ENCODE measurements around the gene RAP1GAP.

RAP1GAP gene

DNA sequence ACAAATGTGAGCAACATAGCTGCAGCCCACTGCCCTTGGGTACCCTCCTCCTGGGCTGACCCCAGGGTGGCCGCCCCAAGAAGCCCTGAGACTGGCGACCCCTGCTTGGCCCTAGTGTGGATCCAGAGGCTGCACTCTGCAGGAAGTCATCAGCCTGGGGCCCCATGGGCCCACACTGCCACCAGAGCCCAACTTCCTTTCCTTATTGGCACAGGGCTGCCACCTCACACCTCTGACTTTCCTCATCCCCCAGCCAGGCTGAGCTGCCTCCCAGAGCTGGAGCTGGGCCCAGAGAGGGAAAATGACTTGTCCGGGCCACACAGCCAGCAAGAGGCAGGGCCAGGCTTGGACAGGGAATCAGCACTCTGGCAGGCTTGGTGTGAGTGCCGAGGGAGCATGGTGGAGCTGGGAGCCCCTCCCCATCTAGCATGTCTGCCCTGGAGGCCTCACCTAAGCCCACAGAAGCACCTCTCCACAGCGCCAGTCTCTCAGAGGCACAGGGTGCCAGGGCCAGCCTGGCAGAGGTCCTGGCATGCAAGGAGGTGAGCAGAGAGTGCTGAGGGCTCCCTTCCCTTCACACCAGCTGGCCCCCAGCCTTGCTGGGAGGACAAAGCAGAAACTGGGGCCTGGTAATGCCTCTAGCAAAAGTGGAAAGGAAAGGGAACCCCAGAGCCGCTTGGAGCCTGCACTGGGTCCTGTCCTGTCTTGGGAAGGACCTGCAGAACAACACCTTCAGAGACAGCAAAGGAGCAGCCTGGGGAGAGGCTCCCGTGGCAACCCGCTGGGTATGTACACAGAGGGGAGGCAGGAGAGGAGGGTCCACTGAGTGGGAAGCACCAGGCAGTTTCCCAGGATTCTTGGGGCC lies 3.2 kb downstream of the RAP1GAP start:
- Histone ChIP-seq H3K9ac (ENCODE audit: low read length) (no peak overlapping the region), H3K36me3 (ENCODE audit: control insufficient read depth, insufficient read depth, low read length) (no peaks in the 10 kb centered on the region), H3K27me3 (ENCODE audit: control insufficient read depth, insufficient read depth, low read length) (peaks cover 42% of the 10 kb centered on the region), H3K4me3 (ENCODE audit: low read length) (no peak overlapping the region), H3K4me1 (ENCODE audit: control insufficient read depth, insufficient read depth, low read length) (peaks cover 21% of the 10 kb centered on the region), H3K9me3 (ENCODE audit: control insufficient read depth, low read length) (no peaks in the 10 kb centered on the region)

DNA sequence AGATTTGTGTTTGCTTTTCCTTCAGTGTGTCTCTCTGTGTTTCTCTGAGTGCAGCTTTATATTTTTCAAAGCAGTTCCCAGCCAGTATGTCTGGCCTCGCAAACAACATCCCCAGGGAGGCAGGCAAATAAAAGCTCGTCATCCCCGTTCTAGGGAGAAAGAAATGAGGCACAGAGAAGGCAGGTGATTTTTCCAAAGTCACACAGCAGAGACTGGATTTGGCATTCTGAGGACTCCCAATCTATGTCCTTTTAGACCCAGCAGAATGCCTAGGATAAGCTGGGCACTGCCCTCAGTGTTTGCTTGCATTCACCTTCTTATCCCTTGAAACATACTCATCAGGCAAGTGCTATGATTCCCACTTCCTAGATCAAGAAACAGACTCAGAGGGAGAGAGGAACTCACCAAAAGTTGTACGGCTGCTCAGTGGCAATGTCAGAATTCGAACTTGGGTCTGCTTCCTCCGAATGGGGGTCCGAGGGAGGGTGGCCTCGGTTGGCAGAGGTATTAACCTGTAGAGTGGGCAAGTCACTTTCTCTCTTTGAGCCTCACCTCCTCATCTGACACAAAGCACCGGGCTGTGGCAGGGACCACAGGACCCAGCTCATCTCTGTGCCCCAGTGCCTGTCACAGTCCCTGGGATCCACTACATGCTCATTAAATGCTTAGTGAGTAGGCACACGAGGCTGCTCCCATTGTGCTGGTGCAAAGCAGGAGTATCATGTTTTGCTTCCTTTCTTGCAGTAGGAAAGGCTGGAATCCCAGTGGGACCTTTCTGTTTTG lies 4.2 kb downstream of the RAP1GAP start:
- Histone ChIP-seq H3K9me3 (ENCODE audit: control insufficient read depth, low read length) (no peaks in the 10 kb centered on the region), H3K36me3 (ENCODE audit: control insufficient read depth, insufficient read depth, low read length) (no peaks in the 10 kb centered on the region), H3K4me1 (ENCODE audit: control insufficient read depth, insufficient read depth, low read length) (peaks cover 15% of the 10 kb centered on the region), H3K9ac (ENCODE audit: low read length) (no peak overlapping the region), H3K27me3 (ENCODE audit: control insufficient read depth, insufficient read depth, low read length) (peaks cover 39% of the 10 kb centered on the region), H3K4me3 (ENCODE audit: low read length) (no peak overlapping the region)

DNA sequence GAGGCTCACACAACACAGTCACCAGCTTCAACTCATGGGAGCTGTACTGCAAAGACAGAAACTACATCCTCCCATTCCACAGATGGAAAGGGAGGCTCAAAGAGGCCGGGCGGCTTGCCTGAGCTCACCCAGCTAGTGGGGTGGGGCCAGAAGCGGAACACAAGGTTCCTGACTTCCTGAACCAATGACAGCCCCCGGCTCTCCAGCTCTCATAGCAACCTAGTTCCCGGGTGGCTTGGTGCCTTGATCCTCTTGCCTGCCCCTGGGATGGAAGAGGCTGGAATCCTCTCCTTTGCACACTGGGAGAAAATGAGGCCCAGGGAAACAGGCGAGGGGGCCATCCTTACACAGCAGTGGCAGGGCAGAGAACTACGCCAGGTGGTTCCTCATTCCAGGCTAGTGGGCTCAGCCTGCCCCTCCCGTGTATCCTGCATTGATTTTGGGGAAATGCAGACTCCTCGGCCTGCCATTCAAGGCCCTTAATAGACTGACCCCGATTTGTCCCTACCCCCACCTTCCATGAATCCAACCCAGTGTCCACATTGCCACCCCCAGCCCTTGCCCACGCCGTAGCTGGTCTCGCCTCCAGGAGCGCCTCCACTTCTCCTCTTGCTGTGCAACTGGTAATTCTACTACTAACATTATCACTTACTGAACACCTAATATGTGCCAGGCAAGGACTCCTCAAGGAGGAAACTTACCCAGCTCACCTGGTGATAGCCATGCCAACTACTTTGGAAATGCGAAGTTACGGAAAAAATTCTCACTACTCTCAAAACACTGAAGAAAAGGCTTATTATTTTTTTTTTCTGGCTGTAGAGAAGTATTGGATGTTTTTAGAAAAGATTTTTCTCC lies 5.0 kb downstream of the RAP1GAP start:
- H3K9me3 ChIP-seq (ENCODE audit: control insufficient read depth, low read length), result no peaks in the 10 kb centered on the region
- H3K9ac ChIP-seq (ENCODE audit: low read length), result no peak overlapping the region
- H3K4me1 ChIP-seq (ENCODE audit: control insufficient read depth, insufficient read depth, low read length), result peaks cover 12% of the 10 kb centered on the region
- no peak overlapping the region for H3K4me3 ChIP-seq (ENCODE audit: low read length)
- H3K36me3 ChIP-seq (ENCODE audit: control insufficient read depth, insufficient read depth, low read length), result no peaks in the 10 kb centered on the region
- H3K27me3 ChIP-seq (ENCODE audit: control insufficient read depth, insufficient read depth, low read length), result peaks cover 38% of the 10 kb centered on the region

DNA sequence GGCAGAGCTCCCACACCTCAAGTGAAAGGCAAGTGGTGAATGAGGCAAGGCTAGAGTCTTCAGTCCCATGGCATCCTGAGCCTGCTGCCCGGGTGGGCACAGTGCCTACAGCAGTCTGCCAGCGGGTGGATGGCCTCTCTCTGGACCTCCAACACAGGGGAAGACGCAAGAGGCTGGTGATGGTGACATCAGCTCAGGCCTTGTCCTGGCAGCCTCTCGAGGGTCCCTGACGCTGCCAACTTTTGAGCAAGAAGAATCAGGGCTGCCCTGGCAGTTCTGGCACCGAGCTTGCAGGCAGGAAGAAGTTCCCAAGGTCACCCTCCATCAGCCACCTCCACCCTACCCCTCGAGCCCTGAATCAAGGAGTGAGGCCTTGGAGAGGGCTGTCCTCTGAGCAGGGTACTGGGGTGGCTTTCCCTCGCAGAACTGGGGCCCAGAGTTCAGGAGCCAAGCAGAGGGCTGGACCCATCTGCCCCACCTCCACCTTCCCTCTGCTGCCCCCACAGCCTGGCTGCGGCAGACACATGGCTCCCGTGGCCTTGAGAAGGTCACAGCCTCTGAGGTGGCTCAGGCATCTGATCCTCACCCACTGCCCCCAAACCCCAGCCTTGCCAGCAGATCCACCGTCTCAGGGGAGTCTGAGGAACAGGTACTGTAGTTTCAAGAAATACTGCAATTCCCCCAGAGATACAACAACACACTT lies 5.8 kb downstream of the RAP1GAP start:
- Histone ChIP-seq H3K27me3 (ENCODE audit: control insufficient read depth, insufficient read depth, low read length) (peaks cover 30% of the 10 kb centered on the region), H3K9ac (ENCODE audit: low read length) (no peak overlapping the region), H3K9me3 (ENCODE audit: control insufficient read depth, low read length) (no peaks in the 10 kb centered on the region), H3K36me3 (ENCODE audit: control insufficient read depth, insufficient read depth, low read length) (no peaks in the 10 kb centered on the region), H3K4me3 (ENCODE audit: low read length) (no peak overlapping the region), H3K4me1 (ENCODE audit: control insufficient read depth, insufficient read depth, low read length) (peaks cover 5% of the 10 kb centered on the region)

DNA sequence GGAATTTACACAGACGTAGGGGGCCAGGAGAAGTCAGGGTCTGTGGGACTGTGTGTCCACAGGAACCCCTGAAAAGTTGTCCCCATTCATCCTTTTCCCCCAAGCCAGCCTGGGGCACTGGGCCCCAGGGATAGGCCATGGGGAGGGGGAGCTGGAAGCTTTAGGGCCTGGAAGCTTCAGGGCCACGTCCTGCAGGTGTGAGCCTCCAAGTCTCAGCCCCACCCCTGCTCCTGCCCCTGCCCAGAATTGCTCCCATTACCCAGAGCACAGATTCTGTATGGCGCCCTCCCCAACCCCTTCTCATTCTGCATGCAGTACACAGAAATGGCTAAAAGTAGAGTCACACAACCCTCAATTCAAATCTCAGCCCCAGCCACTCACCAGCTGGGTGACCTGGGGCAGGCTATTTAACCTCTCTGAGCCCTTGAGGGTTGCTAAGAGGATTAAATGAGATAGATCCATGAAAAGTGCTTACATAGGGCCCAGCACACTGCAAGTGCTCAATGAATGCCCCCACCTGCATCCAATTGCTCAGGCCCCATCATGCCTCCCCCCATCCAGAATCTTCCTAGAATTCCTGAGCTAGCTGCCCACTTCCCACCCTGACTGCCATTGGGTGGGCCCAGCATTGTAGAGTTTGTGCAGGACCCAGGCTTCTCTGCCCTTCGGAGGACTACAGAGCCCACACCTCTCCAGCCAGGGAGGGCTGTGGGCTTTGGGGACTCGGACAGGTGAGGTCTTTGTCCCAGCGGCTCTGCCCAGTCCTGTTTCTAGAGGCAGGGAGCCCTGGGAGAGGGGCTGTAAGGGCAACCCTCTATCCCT lies 6.5 kb downstream of the RAP1GAP start:
- H3K9me3 ChIP-seq (ENCODE audit: control insufficient read depth, low read length), result no peaks in the 10 kb centered on the region
- H3K36me3 ChIP-seq (ENCODE audit: control insufficient read depth, insufficient read depth, low read length), result no peaks in the 10 kb centered on the region
- H3K9ac ChIP-seq (ENCODE audit: low read length), result no peak overlapping the region
- H3K27me3 ChIP-seq (ENCODE audit: control insufficient read depth, insufficient read depth, low read length), result peaks cover 23% of the 10 kb centered on the region
- H3K4me3 ChIP-seq (ENCODE audit: low read length), result no peak overlapping the region
- H3K4me1 ChIP-seq (ENCODE audit: control insufficient read depth, insufficient read depth, low read length), result peaks cover 5% of the 10 kb centered on the region

DNA sequence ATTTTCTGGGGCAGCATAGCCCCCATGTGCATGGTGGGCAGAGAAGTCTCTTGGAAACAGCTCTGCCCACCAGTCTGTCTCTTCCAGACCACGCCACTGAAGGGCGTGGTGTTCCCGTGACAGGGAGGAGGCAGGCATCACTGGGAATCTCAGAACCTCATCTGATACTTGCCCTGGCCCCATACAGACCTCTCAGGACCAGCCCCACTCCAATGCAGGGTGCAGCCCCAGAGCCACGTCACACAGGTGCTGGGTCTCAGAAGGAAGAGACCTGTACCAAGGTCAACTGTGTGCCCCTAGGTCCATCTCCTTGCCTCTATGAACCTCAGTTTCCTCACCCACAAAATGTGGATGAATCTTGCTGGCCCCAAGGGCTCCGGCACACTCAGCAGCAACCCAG lies 7.3 kb downstream of the RAP1GAP start:
- no peaks in the 10 kb centered on the region for H3K36me3 ChIP-seq (ENCODE audit: control insufficient read depth, insufficient read depth, low read length)
- H3K4me3 ChIP-seq (ENCODE audit: low read length), result no peak overlapping the region
- H3K27me3 ChIP-seq (ENCODE audit: control insufficient read depth, insufficient read depth, low read length), result peaks cover 15% of the 10 kb centered on the region
- peaks cover 5% of the 10 kb centered on the region for H3K4me1 ChIP-seq (ENCODE audit: control insufficient read depth, insufficient read depth, low read length)
- H3K9me3 ChIP-seq (ENCODE audit: control insufficient read depth, low read length), result no peaks in the 10 kb centered on the region
- no peak overlapping the region for H3K9ac ChIP-seq (ENCODE audit: low read length)

DNA sequence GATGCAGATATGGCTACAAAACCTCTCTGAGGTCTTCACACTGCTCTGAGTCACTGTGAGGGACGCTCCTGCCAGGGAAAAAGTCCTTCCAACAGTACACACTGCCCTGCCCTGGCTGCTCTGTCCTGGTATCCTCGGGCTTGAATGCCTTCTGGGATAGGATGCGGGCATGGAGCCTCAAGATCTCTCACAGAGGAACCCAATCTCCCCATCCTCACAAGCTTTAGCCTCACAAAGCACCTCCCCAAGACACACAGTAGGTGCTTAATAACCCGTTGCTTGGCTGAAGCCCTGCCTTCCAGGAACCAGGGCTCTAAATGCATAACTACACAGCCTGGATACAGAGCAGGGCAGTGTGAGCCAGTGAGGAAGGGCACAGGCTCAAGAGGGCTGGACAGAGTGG lies 9.2 kb downstream of the RAP1GAP start:
- Histone ChIP-seq H3K9ac (ENCODE audit: low read length) (no peak overlapping the region), H3K4me3 (ENCODE audit: low read length) (no peak overlapping the region), H3K9me3 (ENCODE audit: control insufficient read depth, low read length) (no peaks in the 10 kb centered on the region), H3K4me1 (ENCODE audit: control insufficient read depth, insufficient read depth, low read length) (peaks cover 9% of the 10 kb centered on the region), H3K27me3 (ENCODE audit: control insufficient read depth, insufficient read depth, low read length) (peaks cover 7% of the 10 kb centered on the region), H3K36me3 (ENCODE audit: control insufficient read depth, insufficient read depth, low read length) (no peaks in the 10 kb centered on the region)

DNA sequence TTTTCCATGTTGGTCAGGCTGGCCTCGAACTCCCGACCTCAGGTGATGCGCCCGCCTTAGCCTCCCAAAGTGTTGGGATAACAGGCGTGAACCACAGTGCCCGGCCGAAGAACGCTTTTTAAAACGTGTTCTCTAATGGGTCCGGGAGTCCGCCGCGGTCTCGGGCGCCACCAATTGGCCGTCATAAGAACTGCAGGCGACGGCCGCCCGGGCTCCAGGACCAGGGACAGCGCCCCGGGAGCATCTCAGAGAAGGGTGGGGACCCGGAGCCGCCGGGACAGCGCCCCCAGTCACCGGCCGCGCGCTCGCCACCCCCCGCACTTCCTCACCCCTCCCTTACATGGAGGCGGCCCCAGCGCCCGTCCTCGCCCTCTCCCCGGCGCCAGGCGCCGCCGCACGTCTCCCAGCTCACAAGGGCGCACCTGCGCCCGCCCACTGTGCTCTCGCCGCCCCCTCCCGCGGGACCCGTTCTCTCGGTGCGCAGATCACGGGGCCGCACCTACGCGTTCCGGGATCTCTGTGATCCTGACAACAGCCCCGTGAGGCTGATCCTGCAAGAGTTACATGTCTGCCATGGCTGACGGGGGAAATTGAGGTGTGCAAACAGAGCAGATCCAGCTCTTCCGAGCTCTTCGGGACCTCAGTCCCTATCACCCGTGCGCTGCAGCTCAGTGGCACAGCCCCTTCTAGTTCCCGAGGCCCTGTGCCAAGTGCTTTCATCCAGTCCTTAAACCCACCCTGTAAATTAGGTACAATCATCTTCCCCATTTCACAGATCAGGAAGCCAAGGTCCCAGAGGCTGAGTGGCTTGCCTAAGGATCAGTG lies 9.8 kb downstream of the RAP1GAP start:
- Histone ChIP-seq H3K9ac (ENCODE audit: low read length) (no peak overlapping the region), H3K27me3 (ENCODE audit: control insufficient read depth, insufficient read depth, low read length) (peaks cover 7% of the 10 kb centered on the region), H3K36me3 (ENCODE audit: control insufficient read depth, insufficient read depth, low read length) (no peaks in the 10 kb centered on the region), H3K9me3 (ENCODE audit: control insufficient read depth, low read length) (no peaks in the 10 kb centered on the region), H3K4me3 (ENCODE audit: low read length) (no peak overlapping the region), H3K4me1 (ENCODE audit: control insufficient read depth, insufficient read depth, low read length) (peaks cover 9% of the 10 kb centered on the region)

DNA sequence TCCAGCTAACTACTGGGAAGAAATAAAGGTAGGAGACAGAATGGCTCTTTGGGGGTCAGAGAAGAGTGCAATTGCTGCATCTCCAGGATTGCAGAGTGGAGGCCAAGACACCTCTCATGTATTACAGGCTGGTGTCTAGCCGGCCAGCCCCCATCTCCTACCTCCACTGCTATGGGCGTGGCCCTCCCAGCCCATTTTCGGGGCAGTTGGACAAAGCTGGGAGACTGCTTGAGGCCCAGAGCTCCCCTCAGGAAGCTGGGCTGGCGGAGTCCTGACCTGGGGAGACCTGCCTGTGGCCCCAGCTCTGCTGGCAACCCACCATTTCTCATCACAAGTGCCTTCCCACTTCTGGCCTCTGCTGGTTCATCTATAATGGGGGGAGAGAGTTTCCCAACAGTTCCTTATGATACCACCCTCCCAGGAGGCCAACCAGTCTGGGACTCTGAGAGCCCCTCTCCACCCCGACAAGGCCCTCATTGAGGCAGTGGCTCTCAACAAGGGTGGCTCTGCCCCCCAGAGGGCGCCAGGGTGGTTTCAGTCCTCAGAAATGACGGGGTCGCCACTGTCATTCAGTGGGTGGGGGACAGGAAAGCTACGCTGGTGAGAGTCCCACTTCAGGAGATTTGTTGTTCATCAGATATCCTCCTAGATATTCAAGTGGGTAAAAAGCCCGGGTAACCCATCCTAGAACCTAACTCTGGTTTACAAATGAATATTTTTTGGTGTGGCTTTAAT lies 11.5 kb downstream of the RAP1GAP start:
- Histone ChIP-seq H3K4me3 (ENCODE audit: low read length) (no peak overlapping the region), H3K27me3 (ENCODE audit: control insufficient read depth, insufficient read depth, low read length) (peaks cover 7% of the 10 kb centered on the region), H3K36me3 (ENCODE audit: control insufficient read depth, insufficient read depth, low read length) (no peaks in the 10 kb centered on the region), H3K9me3 (ENCODE audit: control insufficient read depth, low read length) (no peaks in the 10 kb centered on the region), H3K9ac (ENCODE audit: low read length) (no peak overlapping the region), H3K4me1 (ENCODE audit: control insufficient read depth, insufficient read depth, low read length) (peaks cover 18% of the 10 kb centered on the region)

DNA sequence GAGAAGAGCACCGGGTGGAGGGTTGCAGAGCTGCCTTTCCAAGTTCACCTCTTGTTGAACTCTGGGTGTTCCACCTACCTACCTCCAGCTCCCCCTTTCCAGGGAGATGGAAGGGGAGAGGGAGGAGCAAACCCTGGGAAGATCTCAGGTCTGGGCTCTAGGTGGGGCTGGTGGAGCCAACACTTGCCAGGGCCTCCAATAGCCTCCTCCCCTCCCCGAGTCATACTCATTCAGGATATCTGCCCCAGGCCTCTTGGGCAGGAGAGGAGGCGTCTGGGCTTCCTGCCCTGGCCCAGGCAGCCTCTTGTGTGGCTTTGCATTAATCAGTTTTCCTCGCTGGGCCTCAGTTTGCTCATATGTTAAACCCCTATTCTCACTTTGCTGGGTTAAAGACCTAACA lies 13.4 kb downstream of the RAP1GAP start:
- H3K4me1 ChIP-seq (ENCODE audit: control insufficient read depth, insufficient read depth, low read length), result peaks cover 20% of the 10 kb centered on the region
- H3K9me3 ChIP-seq (ENCODE audit: control insufficient read depth, low read length), result no peaks in the 10 kb centered on the region
- H3K36me3 ChIP-seq (ENCODE audit: control insufficient read depth, insufficient read depth, low read length), result no peaks in the 10 kb centered on the region
- no peak overlapping the region for H3K4me3 ChIP-seq (ENCODE audit: low read length)
- H3K9ac ChIP-seq (ENCODE audit: low read length), result no peak overlapping the region
- H3K27me3 ChIP-seq (ENCODE audit: control insufficient read depth, insufficient read depth, low read length), result peaks cover 10% of the 10 kb centered on the region
